ENCODE measurements around the gene SLC24A5.
A peak's percentile ranks its signal among the peaks of the same experiment; 100 is the strongest.

Gene SLC24A5

GRCh38 chr15:48120745-48121144 is at the start of gene SLC24A5:
Gene SLC24A5 (plus strand): TSS chr15:48120990. CDS start chr15:48121045, 55 bp downstream.
- Histone ChIP-seq H3K27me3 (ENCODE audit: insufficient read depth, insufficient read length) (no peaks in the 10 kb centered on the region), H3K9ac (ENCODE audit: insufficient read length, low read depth) (no peak within 1 kb of the TSS), H3K4me3 (ENCODE audit: insufficient read length, low read depth) (no peak within 1 kb of the TSS), H3K9me3 (ENCODE audit: insufficient read depth, low read length) (no peaks in the 10 kb centered on the region), H3K36me3 (ENCODE audit: insufficient read depth, insufficient read length, low read length) (no peaks in the 10 kb centered on the region), H3K4me1 (ENCODE audit: insufficient read depth, insufficient read length) (no peaks in the 10 kb centered on the region)
- TF ChIP-seq ZNF274 (IDR thresholded peaks at IDR 0.05; ENCODE audit: low read depth, low read length) (no peak), YY1 (IDR thresholded peaks at IDR 0.05; ENCODE audit: insufficient read depth, insufficient read length) (no peak), SUZ12 (IDR thresholded peaks at IDR 0.05; ENCODE audit: extremely low read depth, insufficient read depth, insufficient read length) (no peak)
- DNase-seq (ENCODE audit: low read depth, low spot score): no peak

- TF ChIP-seq YY1 (IDR thresholded peaks at IDR 0.05; ENCODE audit: insufficient read depth, insufficient read length): no peak
- no peak for TF ChIP-seq ZNF274 (IDR thresholded peaks at IDR 0.05; ENCODE audit: low read depth, low read length)
- TF ChIP-seq SUZ12 (IDR thresholded peaks at IDR 0.05; ENCODE audit: extremely low read depth, insufficient read depth, insufficient read length): no peak
- Histone ChIP-seq H3K27me3 (ENCODE audit: insufficient read depth, insufficient read length) (no peaks in the 10 kb centered on the region), H3K4me1 (ENCODE audit: insufficient read depth, insufficient read length) (no peaks in the 10 kb centered on the region), H3K9me3 (ENCODE audit: insufficient read depth, low read length) (no peaks in the 10 kb centered on the region), H3K4me3 (ENCODE audit: insufficient read length, low read depth) (no peak overlapping the region), H3K36me3 (ENCODE audit: insufficient read depth, insufficient read length, low read length) (no peaks in the 10 kb centered on the region), H3K9ac (ENCODE audit: insufficient read length, low read depth) (no peak overlapping the region)
- no peak for DNase-seq (ENCODE audit: low read depth, low spot score)
These were observed 47.8 kb upstream of the SLC24A5 start for GRCh38 chr15:48072941-48073340.

- H3K9ac ChIP-seq (ENCODE audit: insufficient read length, low read depth): no peak overlapping the region
- TF ChIP-seq YY1 (IDR thresholded peaks at IDR 0.05; ENCODE audit: insufficient read depth, insufficient read length) (no peak), ZNF274 (IDR thresholded peaks at IDR 0.05; ENCODE audit: low read depth, low read length) (no peak), SUZ12 (IDR thresholded peaks at IDR 0.05; ENCODE audit: extremely low read depth, insufficient read depth, insufficient read length) (no peak)
- H3K4me1 ChIP-seq (ENCODE audit: insufficient read depth, insufficient read length): no peaks in the 10 kb centered on the region
- no peaks in the 10 kb centered on the region for H3K27me3 ChIP-seq (ENCODE audit: insufficient read depth, insufficient read length)
- no peaks in the 10 kb centered on the region for H3K36me3 ChIP-seq (ENCODE audit: insufficient read depth, insufficient read length, low read length)
- H3K4me3 ChIP-seq (ENCODE audit: insufficient read length, low read depth): no peak overlapping the region
- DNase-seq (ENCODE audit: low read depth, low spot score): no peak
- H3K9me3 ChIP-seq (ENCODE audit: insufficient read depth, low read length): no peaks in the 10 kb centered on the region
These were observed 46.9 kb upstream of the SLC24A5 start for GRCh38 chr15:48073881-48074280.

- Histone ChIP-seq H3K9ac (ENCODE audit: insufficient read length, low read depth) (no peak overlapping the region), H3K4me1 (ENCODE audit: insufficient read depth, insufficient read length) (no peaks in the 10 kb centered on the region), H3K36me3 (ENCODE audit: insufficient read depth, insufficient read length, low read length) (no peaks in the 10 kb centered on the region), H3K9me3 (ENCODE audit: insufficient read depth, low read length) (no peaks in the 10 kb centered on the region), H3K27me3 (ENCODE audit: insufficient read depth, insufficient read length) (no peaks in the 10 kb centered on the region), H3K4me3 (ENCODE audit: insufficient read length, low read depth) (no peak overlapping the region)
- DNase-seq (ENCODE audit: low read depth, low spot score): no peak
- no peak for TF ChIP-seq YY1 (IDR thresholded peaks at IDR 0.05; ENCODE audit: insufficient read depth, insufficient read length)
These were observed 44.3 kb upstream of the SLC24A5 start for GRCh38 chr15:48076454-48076853.

- H3K9ac ChIP-seq (ENCODE audit: insufficient read length, low read depth): no peak overlapping the region
- no peaks in the 10 kb centered on the region for H3K4me1 ChIP-seq (ENCODE audit: insufficient read depth, insufficient read length)
- H3K9me3 ChIP-seq (ENCODE audit: insufficient read depth, low read length): no peaks in the 10 kb centered on the region
- H3K36me3 ChIP-seq (ENCODE audit: insufficient read depth, insufficient read length, low read length): no peaks in the 10 kb centered on the region
- H3K27me3 ChIP-seq (ENCODE audit: insufficient read depth, insufficient read length): no peaks in the 10 kb centered on the region
- DNase-seq (ENCODE audit: low read depth, low spot score): no peak
- H3K4me3 ChIP-seq (ENCODE audit: insufficient read length, low read depth): no peak overlapping the region
- TF ChIP-seq ZNF274 (IDR thresholded peaks at IDR 0.05; ENCODE audit: low read depth, low read length) (no peak), SUZ12 (IDR thresholded peaks at IDR 0.05; ENCODE audit: extremely low read depth, insufficient read depth, insufficient read length) (no peak), YY1 (IDR thresholded peaks at IDR 0.05; ENCODE audit: insufficient read depth, insufficient read length) (no peak)
These were observed 43.1 kb upstream of the SLC24A5 start for GRCh38 chr15:48077616-48078184.

- Histone ChIP-seq H3K4me1 (ENCODE audit: insufficient read depth, insufficient read length) (no peaks in the 10 kb centered on the region), H3K4me3 (ENCODE audit: insufficient read length, low read depth) (no peak overlapping the region), H3K27me3 (ENCODE audit: insufficient read depth, insufficient read length) (no peaks in the 10 kb centered on the region), H3K9ac (ENCODE audit: insufficient read length, low read depth) (no peak overlapping the region), H3K9me3 (ENCODE audit: insufficient read depth, low read length) (peaks cover 20% of the 10 kb centered on the region; the same call in 1 of the 2 replicates), H3K36me3 (ENCODE audit: insufficient read depth, insufficient read length, low read length) (no peaks in the 10 kb centered on the region)
- TF ChIP-seq SUZ12 (IDR thresholded peaks at IDR 0.05; ENCODE audit: extremely low read depth, insufficient read depth, insufficient read length) (no peak), YY1 (IDR thresholded peaks at IDR 0.05; ENCODE audit: insufficient read depth, insufficient read length) (no peak), ZNF274 (IDR thresholded peaks at IDR 0.05; ENCODE audit: low read depth, low read length) (no peak)
- peak; percentile 3 for DNase-seq (ENCODE audit: low read depth, low spot score)
These were observed 35.8 kb upstream of the SLC24A5 start for GRCh38 chr15:48084759-48085590.

GRCh38 chr15:48085591-48085930 is 35.2 kb upstream of the SLC24A5 start:
- no peak overlapping the region for H3K9ac ChIP-seq (ENCODE audit: insufficient read length, low read depth)
- no peak overlapping the region for H3K4me3 ChIP-seq (ENCODE audit: insufficient read length, low read depth)
- H3K27me3 ChIP-seq (ENCODE audit: insufficient read depth, insufficient read length): no peaks in the 10 kb centered on the region
- H3K4me1 ChIP-seq (ENCODE audit: insufficient read depth, insufficient read length): no peaks in the 10 kb centered on the region
- no peaks in the 10 kb centered on the region for H3K36me3 ChIP-seq (ENCODE audit: insufficient read depth, insufficient read length, low read length)
- TF ChIP-seq YY1 (IDR thresholded peaks at IDR 0.05; ENCODE audit: insufficient read depth, insufficient read length): no peak
- H3K9me3 ChIP-seq (ENCODE audit: insufficient read depth, low read length): peaks cover 20% of the 10 kb centered on the region; the same call in 1 of the 2 replicates
- no peak for DNase-seq (ENCODE audit: low read depth, low spot score)

Measured in NT2/D1 (cell line).